Liver (tissue), 3 donors: ENCODE results near the gene THAP8.

Experiments
- CTCF ChIP-seq: fragments of 150-350 bp; IDR thresholded peaks from 2 replicates; pipeline ENCODE4 v1.5.1; 2017; ENCODE audit warnings: improper control_type of control experiment, low read depth, low read length; ENCODE audit not compliant: missing input control
- EGR1 ChIP-seq, 2 donors: IDR thresholded peaks; 2 replicates each; pipeline ENCODE4 v1.6.1; 2016 to 2018; ENCODE audit warnings: antibody characterized with exemption in 2 of 2, low read depth in 2 of 2
- FOXA1 ChIP-seq: IDR thresholded peaks from 2 replicates; pipeline ENCODE4 v1.6.1; 2016; ENCODE audit warnings: antibody characterized with exemption
- GABPA ChIP-seq, 2 donors: IDR thresholded peaks in 1 of 2; conservative IDR thresholded peaks in 1 of 2; 2 replicates each; pipeline ENCODE4 v1.6.1; 2016; ENCODE audit warnings: antibody characterized with exemption in 2 of 2, mild to moderate bottlenecking in 1 of 2, moderate library complexity in 1 of 2
- JUND ChIP-seq, 2 donors: IDR thresholded peaks; 2 replicates each; pipeline ENCODE4 v1.6.1; 2016; ENCODE audit warnings: antibody characterized with exemption in 2 of 2
- RAD21 ChIP-seq, 2 donors: IDR thresholded peaks; 2 replicates each; pipeline ENCODE4 v1.6.1; 2016; ENCODE audit warnings: antibody characterized with exemption in 2 of 2, mild to moderate bottlenecking in 2 of 2
- REST ChIP-seq: IDR thresholded peaks from 2 replicates; pipeline ENCODE4 v1.6.1; 2016; ENCODE audit warnings: antibody characterized with exemption, mild to moderate bottlenecking
- SP1 ChIP-seq: IDR thresholded peaks from 2 replicates; pipeline ENCODE4 v1.6.1; 2018; ENCODE audit warnings: antibody characterized with exemption, mild to moderate bottlenecking
- TAF1 ChIP-seq: conservative IDR thresholded peaks from 2 replicates; pipeline ENCODE4 v1.6.1; 2016; ENCODE audit warnings: antibody characterized with exemption, mild to moderate bottlenecking
- YY1 ChIP-seq: IDR thresholded peaks from 2 replicates; pipeline ENCODE4 v1.6.1; 2016; ENCODE audit warnings: antibody characterized with exemption, mild to moderate bottlenecking
- TF ChIP-seq, protein P1 (sequence below): IDR thresholded peaks from 2 replicates; pipeline ENCODE4 v1.6.1; 2016; ENCODE audit warnings: antibody characterized with exemption
- TF ChIP-seq, protein P2 (sequence below): IDR thresholded peaks from 2 replicates; pipeline ENCODE4 v1.6.1; 2016; ENCODE audit warnings: antibody characterized with exemption
- donor health status: healthy.
- donor health status: healthy.

DNA sequence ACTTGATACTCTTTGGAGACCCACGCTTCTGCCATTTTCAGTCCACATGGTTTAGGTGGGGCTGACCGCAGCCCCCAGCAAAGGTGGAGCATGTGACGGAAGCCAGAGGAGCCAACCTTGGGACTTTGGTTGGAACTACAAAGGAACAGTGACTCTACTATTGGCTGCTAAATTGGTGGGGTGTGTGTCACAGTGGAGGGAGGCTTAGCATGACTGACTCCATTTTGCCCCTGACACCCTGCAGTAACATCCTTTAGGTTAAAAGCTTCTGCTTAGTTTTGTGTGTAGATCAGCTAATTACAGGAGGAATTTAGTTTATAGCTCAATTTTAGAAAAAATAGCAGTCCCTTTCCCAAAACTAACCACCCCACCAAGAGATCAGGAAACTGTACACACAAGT lies 52.5 kb downstream of the THAP8 start:
- TF ChIP-seq CTCF = no peak
- no peak for TF ChIP-seq FOXA1
- TF ChIP-seq TAF1 = no peak
- TF ChIP-seq YY1 = no peak
- no peak for TF ChIP-seq EGR1 (IDR thresholded peaks at IDR 0.05; ENCODE audit: low read depth in 2 of 2)
- TF ChIP-seq REST = no peak
- TF ChIP-seq SP1 = no peak
- TF ChIP-seq, protein P1, sequence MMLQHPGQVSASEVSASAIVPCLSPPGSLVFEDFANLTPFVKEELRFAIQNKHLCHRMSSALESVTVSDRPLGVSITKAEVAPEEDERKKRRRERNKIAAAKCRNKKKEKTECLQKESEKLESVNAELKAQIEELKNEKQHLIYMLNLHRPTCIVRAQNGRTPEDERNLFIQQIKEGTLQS = no peak
- TF ChIP-seq, protein P2, sequence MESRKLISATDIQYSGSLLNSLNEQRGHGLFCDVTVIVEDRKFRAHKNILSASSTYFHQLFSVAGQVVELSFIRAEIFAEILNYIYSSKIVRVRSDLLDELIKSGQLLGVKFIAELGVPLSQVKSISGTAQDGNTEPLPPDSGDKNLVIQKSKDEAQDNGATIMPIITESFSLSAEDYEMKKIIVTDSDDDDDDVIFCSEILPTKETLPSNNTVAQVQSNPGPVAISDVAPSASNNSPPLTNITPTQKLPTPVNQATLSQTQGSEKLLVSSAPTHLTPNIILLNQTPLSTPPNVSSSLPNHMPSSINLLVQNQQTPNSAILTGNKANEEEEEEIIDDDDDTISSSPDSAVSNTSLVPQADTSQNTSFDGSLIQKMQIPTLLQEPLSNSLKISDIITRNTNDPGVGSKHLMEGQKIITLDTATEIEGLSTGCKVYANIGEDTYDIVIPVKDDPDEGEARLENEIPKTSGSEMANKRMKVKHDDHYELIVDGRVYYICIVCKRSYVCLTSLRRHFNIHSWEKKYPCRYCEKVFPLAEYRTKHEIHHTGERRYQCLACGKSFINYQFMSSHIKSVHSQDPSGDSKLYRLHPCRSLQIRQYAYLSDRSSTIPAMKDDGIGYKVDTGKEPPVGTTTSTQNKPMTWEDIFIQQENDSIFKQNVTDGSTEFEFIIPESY = no peak
- no peak for TF ChIP-seq JUND (IDR thresholded peaks at IDR 0.05)
- TF ChIP-seq GABPA (IDR thresholded peaks at IDR 0.05 in 1 of 2, conservative IDR thresholded peaks at IDR 0.05 in 1 of 2) = no peak
- no peak for TF ChIP-seq RAD21 (IDR thresholded peaks at IDR 0.05)
